Measurements from ENCODE around the gene P2RY6.
A peak's percentile ranks its signal among the peaks of the same experiment; 100 is the strongest.

The P2RY6 gene

GRCh38 chr11:73340164-73340563 is 68.0 kb downstream of the P2RY6 start:
- no peak for DNase-seq

- peak; percentile 28 for DNase-seq
These were observed 70.5 kb downstream of the P2RY6 start for GRCh38 chr11:73342633-73343032.

- no peak for DNase-seq
These were observed 71.1 kb downstream of the P2RY6 start for GRCh38 chr11:73343076-73343873.

DNA sequence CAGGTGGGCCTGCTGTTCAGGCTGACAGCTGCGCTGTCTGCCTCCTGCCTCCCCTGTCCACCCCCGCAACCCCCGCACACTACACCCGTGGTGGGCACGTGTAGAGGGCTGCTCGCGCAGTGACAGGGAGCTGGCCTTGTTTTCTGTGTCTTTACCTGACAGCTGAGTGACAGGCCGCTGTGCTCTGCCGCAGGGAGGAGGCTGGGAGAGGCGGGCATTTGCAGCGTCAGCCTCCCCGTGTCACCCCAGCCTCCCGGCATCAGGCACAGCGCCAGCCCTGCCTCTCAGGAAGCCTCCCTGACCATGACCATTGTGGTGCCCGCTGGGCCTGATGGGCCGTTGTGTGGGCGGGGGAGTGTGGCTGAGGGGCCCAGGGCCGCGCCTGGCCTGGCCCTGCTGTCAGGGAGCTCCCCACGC is 72.1 kb downstream of the P2RY6 start:
- DNase-seq, result peak; percentile 60

GRCh38 chr11:73345481-73346160 is 73.5 kb downstream of the P2RY6 start:
- no peak for DNase-seq

DNA sequence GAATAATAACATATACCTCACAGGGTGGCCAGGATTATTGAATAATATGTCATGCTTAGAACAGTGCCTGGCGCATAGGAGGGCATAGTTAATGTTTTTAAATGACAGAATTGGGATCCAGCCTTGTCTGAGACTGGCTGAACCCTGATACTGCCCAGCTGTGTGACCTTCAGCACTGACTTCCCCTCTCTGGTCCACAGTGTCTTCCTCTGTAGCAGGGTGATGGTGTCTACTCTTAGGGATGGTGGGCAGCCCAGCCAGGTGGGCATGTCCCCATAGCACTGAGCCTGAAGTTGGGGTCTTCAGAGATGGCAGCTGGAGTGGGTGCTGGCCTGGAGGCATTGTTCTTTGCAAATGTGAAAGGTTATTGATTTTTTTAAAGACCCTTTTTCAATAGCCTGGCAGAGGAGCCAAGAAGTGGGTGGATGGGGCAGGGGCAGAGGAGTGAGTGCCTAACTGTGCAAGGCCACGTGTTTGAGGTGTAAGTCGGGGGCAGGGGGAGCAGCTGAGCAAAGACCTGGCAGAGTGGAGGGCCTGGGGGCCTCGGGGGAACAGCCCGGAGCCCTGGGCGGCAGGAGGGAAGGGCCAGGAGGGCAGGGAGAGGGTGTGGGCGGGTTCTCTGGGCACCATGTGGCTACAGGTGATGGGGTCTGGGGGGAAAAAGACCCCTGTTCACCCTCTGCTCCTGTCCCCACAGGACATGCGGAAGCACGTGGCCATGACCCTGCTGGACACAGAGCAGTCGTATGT is 74.2 kb downstream of the P2RY6 start:
- no peak for DNase-seq

DNA sequence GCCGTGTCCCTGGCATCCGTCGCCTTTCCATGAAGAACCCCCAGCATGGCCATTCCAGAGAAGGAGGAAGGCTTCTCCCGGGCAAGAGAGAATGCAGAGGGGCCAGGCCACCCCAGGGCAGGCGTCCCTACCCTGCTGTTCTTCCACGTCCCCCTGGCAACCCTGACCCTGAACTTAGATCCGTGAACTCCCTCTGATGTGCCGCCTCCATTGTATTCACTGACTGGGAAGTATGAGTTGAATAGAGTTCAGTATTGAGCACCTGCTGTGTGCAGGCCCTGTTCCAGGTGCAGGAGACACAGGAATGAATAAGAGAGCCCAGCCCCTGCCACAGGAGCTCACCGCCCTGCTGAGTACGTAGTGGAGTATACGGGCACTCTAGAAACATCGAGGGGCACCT is 74.9 kb downstream of the P2RY6 start:
- no peak for DNase-seq
